Tibial nerve (tissue), 4 donors: ENCODE measurements around the gene GOLM1.

ENCODE experiments used
- CTCF ChIP-seq, 5 experiments: fragments of 200-600 bp in 3 of 5; fragments of 450-650 bp in 2 of 5; sonication (generic) in 3 of 5; IDR thresholded peaks; one replicate each; pipeline ENCODE4 v1.5.1; 2016 to 2019; ENCODE audit warnings: antibody characterized with exemption in 5 of 5, mild to moderate bottlenecking in 3 of 5, moderate library complexity in 2 of 5
- EP300 ChIP-seq, 2 donors: sonication (generic); formaldehyde crosslinking; IDR thresholded peaks; one replicate each; pipeline ENCODE4 v1.6.1; 2017; ENCODE audit warnings: antibody characterized with exemption in 2 of 2, mild to moderate bottlenecking in 1 of 2
- POLR2A ChIP-seq, 2 donors: fragments of 450-650 bp; IDR thresholded peaks; one replicate each; pipeline ENCODE4 v1.6.1; 2017; ENCODE audit warnings: antibody characterized with exemption in 2 of 2, mild to moderate bottlenecking in 2 of 2, moderate library complexity in 2 of 2

- TF ChIP-seq CTCF (IDR thresholded peaks at IDR 0.05) (no peak), POLR2A (IDR thresholded peaks at IDR 0.05) (no peak), EP300 (IDR thresholded peaks at IDR 0.05) (no peak)
Observed at GRCh38 chr9:86093788-86094555, 5.4 kb downstream of the GOLM1 start.
